HG02642 (cell line): Measurements from ENCODE around the gene TAGLN3.

Experiments used
- ATAC-seq: cut with Tn5 transposase; IDR thresholded peaks from one replicate; pipeline ENCODE4 v1.9.1; 2021; ENCODE audit warnings: mild to moderate bottlenecking; ENCODE audit not compliant: unreplicated experiment, poor library complexity

The TAGLN3 gene

GRCh38 chr3:111976254-111976653, 22.5 kb upstream of the TAGLN3 start:
- ATAC-seq: no peak

DNA sequence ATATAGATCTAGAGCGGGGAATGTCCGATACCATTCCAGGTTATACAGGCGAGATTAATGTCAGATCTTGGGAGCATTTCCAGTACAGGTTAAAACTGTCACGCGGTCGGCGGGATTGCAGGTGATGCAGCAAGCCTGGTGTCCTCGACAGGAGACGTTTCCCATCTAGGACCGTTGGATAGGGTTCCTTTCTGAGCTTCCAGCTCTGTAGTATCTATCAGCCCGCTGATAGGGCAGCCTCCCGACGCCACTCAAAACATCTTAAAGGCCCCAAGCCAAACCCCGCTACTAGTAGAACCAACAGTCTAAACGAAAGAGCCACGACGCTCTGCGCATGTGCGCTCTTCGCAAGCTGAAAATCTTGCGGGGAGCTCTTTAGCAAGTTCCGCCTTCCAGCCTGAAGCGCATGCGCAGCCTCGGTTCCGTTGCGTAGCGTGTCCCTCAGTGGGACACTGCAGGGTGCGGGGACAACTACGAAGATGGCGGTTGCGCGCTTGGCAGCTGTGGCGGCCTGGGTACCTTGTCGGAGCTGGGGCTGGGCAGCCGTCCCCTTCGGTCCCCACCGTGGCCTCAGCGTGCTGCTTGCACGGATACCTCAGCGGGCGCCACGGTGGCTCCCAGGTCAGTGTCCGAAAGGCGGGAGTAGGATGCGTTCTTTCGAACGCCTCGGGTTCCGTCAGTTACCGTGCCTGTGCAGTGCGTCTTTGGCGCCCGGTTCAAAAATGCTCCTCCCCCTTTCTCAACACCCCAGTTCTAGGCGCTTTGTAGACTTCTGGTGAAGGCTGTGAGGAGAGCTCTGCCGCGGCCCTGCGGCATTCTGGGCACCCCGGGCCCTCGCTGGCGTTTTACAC, 19.9 kb upstream of the TAGLN3 start, which contains the start of gene ABHD10:
Gene ABHD10, plus strand, starts transcription at position 444 of the 851 bp plus-strand sequence. Its CDS starts 36 bp downstream, at position 480.
- peak; percentile 98 for ATAC-seq

- peak; percentile 36 for ATAC-seq
Measured at GRCh38 chr3:111979434-111980038, 19.2 kb upstream of the TAGLN3 start.

DNA sequence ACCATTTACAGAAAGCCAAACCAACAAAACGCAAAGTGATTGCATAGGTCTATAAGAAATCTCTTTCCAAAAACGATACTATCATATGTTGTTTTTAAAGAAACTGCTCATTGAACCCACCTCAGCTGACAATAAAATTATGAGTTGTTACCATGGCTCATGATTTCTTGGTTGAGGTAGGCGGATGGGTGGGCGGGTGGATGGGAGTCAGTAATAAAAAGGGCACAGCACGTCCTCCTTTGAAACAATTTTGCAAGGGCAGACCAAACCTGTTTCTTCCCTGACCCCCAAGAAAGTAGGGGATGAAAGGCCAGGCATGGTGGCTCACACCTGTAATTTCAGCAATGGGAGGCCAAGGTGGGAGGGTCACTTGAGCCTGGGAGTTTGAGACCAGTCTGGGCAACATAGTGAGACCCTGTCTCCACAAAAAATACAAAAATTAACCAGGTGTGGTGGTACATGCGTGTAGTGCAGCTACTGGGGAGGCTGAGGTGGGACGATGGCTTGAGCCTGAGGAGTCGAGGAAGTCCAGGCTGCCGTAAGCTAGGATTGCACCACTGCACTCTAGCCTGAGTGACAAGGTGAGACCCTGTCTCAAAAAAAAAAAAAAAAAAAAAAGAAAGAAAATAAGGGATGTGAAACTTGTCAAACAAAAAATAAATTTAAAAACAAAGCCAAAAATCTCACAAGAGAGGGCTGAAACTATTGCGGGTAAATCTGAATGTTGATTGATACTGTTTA, 17.8 kb upstream of the TAGLN3 start:
- no peak for ATAC-seq

GRCh38 chr3:111981457-111981763, 17.3 kb upstream of the TAGLN3 start:
- ATAC-seq: no peak

GRCh38 chr3:111984636-111985298, 14.0 kb upstream of the TAGLN3 start:
- ATAC-seq: no peak

- no peak for ATAC-seq
Measured at GRCh38 chr3:111986800-111987199, 11.9 kb upstream of the TAGLN3 start.

- ATAC-seq: peak; percentile 94
Measured at GRCh38 chr3:111989061-111989678, 9.6 kb upstream of the TAGLN3 start.

GRCh38 chr3:111993038-111993437, 5.7 kb upstream of the TAGLN3 start:
- ATAC-seq: no peak

- ATAC-seq: no peak
Measured at GRCh38 chr3:111999484-112000324, 982 bp downstream of the TAGLN3 start.

DNA sequence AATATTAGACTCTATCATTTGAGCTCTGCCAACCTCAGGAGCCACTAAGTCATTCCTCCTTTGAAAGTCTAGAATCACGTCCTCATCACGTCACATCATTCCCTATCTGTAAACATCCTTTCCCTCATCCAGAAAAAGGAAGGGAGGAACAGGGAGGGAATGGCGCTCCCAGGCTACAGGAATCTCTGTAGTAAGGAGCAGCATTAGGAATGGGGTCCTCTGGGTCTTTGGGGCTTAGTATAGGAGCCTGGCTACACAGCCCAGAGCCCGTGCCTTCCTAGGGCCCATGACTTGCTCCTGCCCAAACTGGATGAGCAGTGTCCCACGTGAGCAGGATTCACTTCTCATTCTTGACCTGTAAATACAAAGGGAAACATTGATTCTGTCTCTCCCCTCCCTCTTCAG, 1.6 kb downstream of the TAGLN3 start:
- no peak for ATAC-seq

- no peak for ATAC-seq
Measured at GRCh38 chr3:112000966-112001365, 2.2 kb downstream of the TAGLN3 start.

GRCh38 chr3:112001526-112001925, 2.8 kb downstream of the TAGLN3 start:
- ATAC-seq: no peak

GRCh38 chr3:112002096-112002971, 3.6 kb downstream of the TAGLN3 start:
- no peak for ATAC-seq

GRCh38 chr3:112003321-112004080, 4.8 kb downstream of the TAGLN3 start:
- no peak for ATAC-seq

- ATAC-seq: no peak
Measured at GRCh38 chr3:112004187-112004586, 5.5 kb downstream of the TAGLN3 start.

- no peak for ATAC-seq
Measured at GRCh38 chr3:112004669-112005068, 5.9 kb downstream of the TAGLN3 start.
